Activated CD8-positive, alpha-beta T cell treated with anti-CD3 and anti-CD28 coated beads, Interleukin-2, amount 10 ng/mL, durations not matched to agents 7 days and 5 days (primary cell): ENCODE data around the gene MCC. TPM values are rescaled to one million over a fixed set of nuclear protein-coding genes. Genes with fewer than 3 reads are reported as not detected.

Experiments used
- ATAC-seq: fragments of 150-1000 bp; cut with Tn5 transposase; one replicate; pipeline ENCODE4 v1.10.0; 2021; ENCODE audit warnings: moderate library complexity
- CTCF ChIA-PET: fragments of 350-600 bp; sonication (Branson Sonifier 250); formaldehyde crosslinking; loops from one replicate; lab custom pipeline; 2021; ENCODE audit warnings: antibody characterized with exemption; lab: Charles Lee
- POLR2A ChIA-PET: fragments of 350-600 bp; sonication (Branson Sonifier 250); formaldehyde crosslinking; loops from one replicate; lab custom pipeline; 2021; ENCODE audit warnings: antibody characterized with exemption; lab: Charles Lee
- DNase-seq: peaks from one replicate; pipeline ENCODE4 v3.0.0-alpha.2; 2020
- H3K27ac Mint-ChIP-seq: one replicate; pipeline ENCODE4 v1.8.0; 2021; ENCODE audit warnings: mild to moderate bottlenecking, mixed read lengths
- H3K27me3 Mint-ChIP-seq: one replicate; pipeline ENCODE4 v1.8.0; 2021; ENCODE audit warnings: low read depth, mixed read lengths
- H3K36me3 Mint-ChIP-seq: one replicate; pipeline ENCODE4 v1.8.0; 2021; ENCODE audit warnings: low read depth, mixed read lengths
- H3K4me1 Mint-ChIP-seq: one replicate; pipeline ENCODE4 v1.8.0; 2021; ENCODE audit warnings: low read depth, mixed read lengths
- H3K4me3 Mint-ChIP-seq: one replicate; pipeline ENCODE4 v1.8.0; 2021; ENCODE audit warnings: mild to moderate bottlenecking, mixed read lengths
- H3K9me3 Mint-ChIP-seq: one replicate; pipeline ENCODE4 v1.8.0; 2022; ENCODE audit warnings: mixed read lengths; ENCODE audit not compliant: insufficient read depth
- total RNA-seq, 2 experiments: library from RNA; stranded (reverse); gene quantifications; one replicate each; pipeline ENCODE4 v1.2.3, GENCODE V29; 2021

Gene MCC
- total RNA-seq, 2 experiments from 2014 or later = 7.6 to 8.0 TPM

- ATAC-seq = no peak
- Mint-ChIP-seq H3K4me1 (peaks cover 7% of the 10 kb centered on the region), H3K27me3 (no peaks in the 10 kb centered on the region), H3K4me3 (no peak overlapping the region), H3K36me3 (no peaks in the 10 kb centered on the region), H3K9me3 (no peaks in the 10 kb centered on the region), H3K27ac (no peak overlapping the region)
- no peak for DNase-seq
- POLR2A ChIA-PET = no interaction called here
- CTCF ChIA-PET = no interaction called here
These were observed 330.4 kb downstream of the MCC start for GRCh38 chr5:113157886-113158285.

- H3K4me3 Mint-ChIP-seq = no peak overlapping the region
- no peak overlapping the region for H3K27ac Mint-ChIP-seq
- ChIA-PET POLR2A (no interaction called here), CTCF (no interaction called here)
- H3K36me3 Mint-ChIP-seq = no peaks in the 10 kb centered on the region
- no peaks in the 10 kb centered on the region for H3K9me3 Mint-ChIP-seq
- ATAC-seq (no peak), DNase-seq (no peak)
- H3K27me3 Mint-ChIP-seq = no peaks in the 10 kb centered on the region
- H3K4me1 Mint-ChIP-seq = no peaks in the 10 kb centered on the region
These were observed 331.9 kb downstream of the MCC start for GRCh38 chr5:113156271-113156877.

GRCh38 chr5:113153512-113154097 lies 334.6 kb downstream of the MCC start:
- POLR2A ChIA-PET = no interaction called here
- CTCF ChIA-PET = no interaction called here

GRCh38 chr5:113152380-113152740 lies 335.9 kb downstream of the MCC start:
- ATAC-seq = no peak
- no peak for DNase-seq
- Mint-ChIP-seq H3K4me3 (no peak overlapping the region), H3K27ac (no peak overlapping the region), H3K36me3 (no peaks in the 10 kb centered on the region), H3K4me1 (no peaks in the 10 kb centered on the region), H3K27me3 (no peaks in the 10 kb centered on the region), H3K9me3 (no peaks in the 10 kb centered on the region)
- ChIA-PET CTCF (no interaction called here), POLR2A (no interaction called here)

More at GRCh38 chr5:113153512-113154097, 334.6 kb downstream of the MCC start:
- Mint-ChIP-seq H3K4me1 (no peaks in the 10 kb centered on the region), H3K27ac (no peak overlapping the region), H3K4me3 (no peak overlapping the region), H3K9me3 (no peaks in the 10 kb centered on the region), H3K27me3 (no peaks in the 10 kb centered on the region), H3K36me3 (no peaks in the 10 kb centered on the region)
- DNase-seq (no peak), ATAC-seq (no peak)

- H3K27ac Mint-ChIP-seq = no peak overlapping the region
- no peaks in the 10 kb centered on the region for H3K9me3 Mint-ChIP-seq
- CTCF ChIA-PET = no interaction called here
- no peak for DNase-seq
- no peak overlapping the region for H3K4me3 Mint-ChIP-seq
- H3K4me1 Mint-ChIP-seq = no peaks in the 10 kb centered on the region
- no peaks in the 10 kb centered on the region for H3K27me3 Mint-ChIP-seq
- no peaks in the 10 kb centered on the region for H3K36me3 Mint-ChIP-seq
- ATAC-seq = no peak
- POLR2A ChIA-PET = no interaction called here
These were observed 336.4 kb downstream of the MCC start for GRCh38 chr5:113151641-113152379.

- POLR2A ChIA-PET = no interaction called here
- H3K4me3 Mint-ChIP-seq = no peak overlapping the region
- CTCF ChIA-PET = no interaction called here
- H3K9me3 Mint-ChIP-seq = no peaks in the 10 kb centered on the region
- no peaks in the 10 kb centered on the region for H3K4me1 Mint-ChIP-seq
- DNase-seq (no peak), ATAC-seq (no peak)
- H3K27ac Mint-ChIP-seq = no peak overlapping the region
- H3K36me3 Mint-ChIP-seq = no peaks in the 10 kb centered on the region
- no peaks in the 10 kb centered on the region for H3K27me3 Mint-ChIP-seq
These were observed 337.4 kb downstream of the MCC start for GRCh38 chr5:113150821-113151220.

- Mint-ChIP-seq H3K36me3 (no peaks in the 10 kb centered on the region), H3K9me3 (no peaks in the 10 kb centered on the region), H3K27ac (no peak overlapping the region), H3K4me1 (no peaks in the 10 kb centered on the region), H3K27me3 (no peaks in the 10 kb centered on the region), H3K4me3 (no peak overlapping the region)
- DNase-seq (no peak), ATAC-seq (no peak)
- POLR2A ChIA-PET = no interaction called here
- CTCF ChIA-PET = no interaction called here
These were observed 338.0 kb downstream of the MCC start for GRCh38 chr5:113150221-113150620.

GRCh38 chr5:113147537-113147936 lies 340.7 kb downstream of the MCC start:
- no peaks in the 10 kb centered on the region for H3K27me3 Mint-ChIP-seq
- no peaks in the 10 kb centered on the region for H3K4me1 Mint-ChIP-seq
- H3K9me3 Mint-ChIP-seq = no peaks in the 10 kb centered on the region
- CTCF ChIA-PET = no interaction called here
- H3K27ac Mint-ChIP-seq = no peak overlapping the region
- no peak for ATAC-seq
- DNase-seq = no peak
- no peaks in the 10 kb centered on the region for H3K36me3 Mint-ChIP-seq
- no peak overlapping the region for H3K4me3 Mint-ChIP-seq
- POLR2A ChIA-PET = no interaction called here

- no peak overlapping the region for H3K4me3 Mint-ChIP-seq
- DNase-seq = no peak
- ATAC-seq = no peak
- H3K9me3 Mint-ChIP-seq = no peaks in the 10 kb centered on the region
- no peak overlapping the region for H3K27ac Mint-ChIP-seq
- POLR2A ChIA-PET = no interaction called here
- CTCF ChIA-PET = no interaction called here
- no peaks in the 10 kb centered on the region for H3K36me3 Mint-ChIP-seq
- no peaks in the 10 kb centered on the region for H3K27me3 Mint-ChIP-seq
- H3K4me1 Mint-ChIP-seq = no peaks in the 10 kb centered on the region
These were observed 341.1 kb downstream of the MCC start for GRCh38 chr5:113147101-113147508.

GRCh38 chr5:113145757-113146387 lies 342.4 kb downstream of the MCC start:
- Mint-ChIP-seq H3K4me3 (no peak overlapping the region), H3K4me1 (no peaks in the 10 kb centered on the region), H3K27me3 (no peaks in the 10 kb centered on the region), H3K9me3 (no peaks in the 10 kb centered on the region), H3K27ac (no peak overlapping the region), H3K36me3 (no peaks in the 10 kb centered on the region)
- no peak for ATAC-seq
- ChIA-PET CTCF (no interaction called here), POLR2A (no interaction called here)
- no peak for DNase-seq

- no peaks in the 10 kb centered on the region for H3K9me3 Mint-ChIP-seq
- H3K4me1 Mint-ChIP-seq = no peaks in the 10 kb centered on the region
- POLR2A ChIA-PET = no interaction called here
These were observed 346.1 kb downstream of the MCC start for GRCh38 chr5:113142186-113142585.

More at GRCh38 chr5:113142186-113142585, 346.1 kb downstream of the MCC start:
- Mint-ChIP-seq H3K4me3 (no peak overlapping the region), H3K27me3 (no peaks in the 10 kb centered on the region), H3K27ac (no peak overlapping the region), H3K36me3 (no peaks in the 10 kb centered on the region)
- DNase-seq = no peak
- ATAC-seq = no peak
- CTCF ChIA-PET = no interaction called here
